Naive thymus-derived CD8-positive, alpha-beta T cell (primary cell): ENCODE measurements around the gene EPN2. TPM values are rescaled to one million over a fixed set of nuclear protein-coding genes. Genes with fewer than 3 reads are reported as not detected.

Experiments used
- ATAC-seq, 2 donors: fragments of 150-1000 bp; cut with Tn5 transposase in 1 of 2; sonication (Bioruptor Pico), chemical (Tn5 transposase) in 1 of 2; 1 replicate in 1 of 2; 2 replicates in 1 of 2; pipeline ENCODE4 v1.10.0; 2021; ENCODE audit warnings: mild to moderate bottlenecking in 2 of 2, moderate library complexity in 2 of 2
- POLR2A ChIA-PET: fragments of 350-600 bp; sonication (Branson Sonifier 250); formaldehyde crosslinking; loops from one replicate; lab custom pipeline; 2021; ENCODE audit warnings: antibody characterized with exemption; lab: Charles Lee
- DNase-seq, 10 donors: peaks; one replicate each; pipeline versions ENCODE4 v3.0.0 to v3.0.0-alpha.2; 2020 to 2022
- H3K27ac Mint-ChIP-seq, 10 donors: one replicate each; pipeline ENCODE4 v1.8.0; 2020 to 2022; ENCODE audit warnings: mild to moderate bottlenecking in 10 of 10, mixed read lengths in 10 of 10, moderate library complexity in 4 of 10, inconsistent platforms in 1 of 10
- H3K27me3 Mint-ChIP-seq, 5 donors: one replicate each; pipeline ENCODE4 v1.8.0; 2021 to 2022; ENCODE audit warnings: mixed read lengths in 5 of 5
- H3K36me3 Mint-ChIP-seq, 3 donors: one replicate each; pipeline ENCODE4 v1.8.0; 2020 to 2022; ENCODE audit warnings: mixed read lengths in 3 of 3, mild to moderate bottlenecking in 2 of 3, inconsistent platforms in 1 of 3
- H3K4me1 Mint-ChIP-seq, 4 donors: one replicate each; pipeline ENCODE4 v1.8.0; 2021 to 2022; ENCODE audit warnings: mixed read lengths in 4 of 4
- H3K4me3 Mint-ChIP-seq, 10 donors: one replicate each; pipeline ENCODE4 v1.8.0; 2020 to 2022; ENCODE audit warnings: mild to moderate bottlenecking in 10 of 10, mixed read lengths in 10 of 10, moderate library complexity in 6 of 10, inconsistent platforms in 1 of 10
- H3K9me3 Mint-ChIP-seq, 9 donors: one replicate each; pipeline ENCODE4 v1.8.0; 2020 to 2022; ENCODE audit warnings: mixed read lengths in 9 of 9, mild to moderate bottlenecking in 3 of 9, inconsistent platforms in 1 of 9, moderate library complexity in 1 of 9
- polyA plus RNA-seq, 3 donors: library from polyadenylated mRNA; unstranded; fragments of 300-500 nt; fragmentation: Illumina TruSeq; gene quantifications; one replicate each; pipeline ENCODE4 v1.2.3, GENCODE V29; 2021
- total RNA-seq, 8 experiments: library from RNA in 2 of 8; stranded (reverse) in 2 of 8; gene quantifications; one replicate each; pipeline ENCODE4 v1.2.3 and lab custom pipeline; 2021 to 2026

EPN2 gene
- total and polyA plus RNA-seq, 5 experiments from 2014 or later: 1.3 to 6.5 (median 3.7) TPM

GRCh38 chr17:19333736-19334290 lies 96.6 kb downstream of the EPN2 start:
- DNase-seq (no peak), ATAC-seq (no peak)
- Mint-ChIP-seq H3K27me3 (peaks cover 2 to 69% (median 25%) of the 10 kb centered on the region in 5 donors), H3K27ac (no peak overlapping the region), H3K4me3 (no peak overlapping the region), H3K4me1 (no peaks in the 10 kb centered on the region), H3K9me3 (no peaks in the 10 kb centered on the region), H3K36me3 (no peaks in the 10 kb centered on the region)
- POLR2A ChIA-PET: interaction anchor here (0.6 kb wide), 1 partner anchor 979 kb away, joined by 7 read pairs; no protein-coding TSS in a partner anchor

DNA sequence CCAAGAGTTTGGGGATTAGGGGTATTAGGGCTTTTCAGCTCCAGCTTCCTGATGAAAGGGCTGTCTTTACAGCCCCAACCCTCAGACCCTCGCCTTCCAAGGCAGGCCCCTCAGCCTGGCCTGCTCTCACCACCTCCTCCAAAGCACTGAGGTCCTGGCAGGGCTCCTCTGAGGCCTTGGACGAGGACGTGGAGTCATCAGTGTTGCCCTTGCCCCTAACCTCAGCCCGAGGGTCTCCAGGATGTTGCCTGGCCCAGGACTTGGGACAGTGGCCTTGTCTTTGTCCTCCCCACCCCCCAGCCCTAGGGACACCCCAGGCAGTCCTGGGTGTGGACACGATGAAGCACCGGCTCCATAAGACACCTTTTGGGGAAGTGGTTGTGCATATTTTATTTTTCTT lies 97.2 kb downstream of the EPN2 start:
- ATAC-seq (no peak), DNase-seq (no peak)
- H3K27me3 Mint-ChIP-seq: peaks cover 5 to 71% (median 25%) of the 10 kb centered on the region in 5 donors
- H3K9me3 Mint-ChIP-seq: no peaks in the 10 kb centered on the region
- peak overlapping the region in 1 of 10 donors; percentile 21 for H3K27ac Mint-ChIP-seq
- no peaks in the 10 kb centered on the region for H3K36me3 Mint-ChIP-seq
- POLR2A ChIA-PET: interaction anchor here (0.6 kb wide), 1 partner anchor 980 kb away, joined by 7 read pairs; no protein-coding TSS in a partner anchor
- H3K4me3 Mint-ChIP-seq: no peak overlapping the region
- H3K4me1 Mint-ChIP-seq: no peaks in the 10 kb centered on the region

GRCh38 chr17:19335951-19336631 lies 98.9 kb downstream of the EPN2 start:
- Mint-ChIP-seq H3K4me3 (no peak overlapping the region), H3K27me3 (peaks cover 12 to 65% (median 21%) of the 10 kb centered on the region in 5 donors), H3K27ac (no peak overlapping the region), H3K4me1 (no peaks in the 10 kb centered on the region), H3K9me3 (no peaks in the 10 kb centered on the region), H3K36me3 (no peaks in the 10 kb centered on the region)
- DNase-seq (peak in 1 of 10 donors; percentile 11), ATAC-seq (no peak)
- POLR2A ChIA-PET: no interaction called here

DNA sequence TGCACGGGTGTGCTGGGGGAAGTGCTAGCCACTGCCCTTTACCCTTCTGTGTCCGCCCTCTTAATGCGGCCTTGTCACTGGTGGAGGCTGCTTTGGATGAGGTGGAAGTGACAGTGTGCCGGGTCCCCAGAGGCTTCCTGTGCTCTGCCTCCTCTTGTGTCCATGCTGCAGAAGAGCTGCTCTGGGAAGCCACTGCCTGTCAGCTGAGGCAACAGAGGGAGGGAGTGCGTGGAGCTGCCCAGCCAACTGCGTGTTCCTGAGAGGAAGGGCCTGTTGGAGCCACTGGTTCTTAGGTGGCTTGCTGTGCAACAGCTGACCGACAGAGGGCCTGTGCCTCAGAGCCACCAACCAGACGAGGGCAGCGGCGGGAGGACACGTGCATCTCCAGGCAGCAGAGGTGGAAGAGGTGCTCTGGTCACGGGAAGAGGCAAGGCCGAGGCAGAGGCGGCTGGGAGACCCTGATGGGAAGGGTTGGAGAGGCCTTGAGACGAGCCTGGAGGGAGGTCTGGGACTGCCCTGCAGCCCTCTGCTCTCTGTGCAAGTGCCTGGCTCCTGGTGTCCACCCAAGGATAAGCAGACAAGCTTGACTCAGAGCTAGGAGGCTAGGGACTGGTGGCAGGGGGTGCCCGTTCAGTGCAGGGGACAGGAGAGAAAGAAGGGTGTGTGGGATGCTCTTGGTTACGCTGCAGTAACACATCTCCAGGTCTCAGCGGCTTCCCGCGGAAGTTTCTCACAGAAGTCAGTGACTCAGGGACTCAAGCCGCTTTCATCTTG lies 100.0 kb downstream of the EPN2 start:
- Mint-ChIP-seq H3K27me3 (peaks cover 21 to 72% (median 32%) of the 10 kb centered on the region in 5 donors), H3K4me3 (no peak overlapping the region), H3K36me3 (no peaks in the 10 kb centered on the region), H3K9me3 (no peaks in the 10 kb centered on the region), H3K27ac (peak overlapping the region in 1 of 10 donors; percentile 87), H3K4me1 (no peaks in the 10 kb centered on the region)
- peak in 2 of 10 donors; percentile 13 to 58 for DNase-seq
- POLR2A ChIA-PET: interaction anchor here (0.5 kb wide), 1 partner anchor 96 kb away, joined by 3 read pairs; no protein-coding TSS in a partner anchor
- ATAC-seq: no peak

- peak in 1 of 2 donors; percentile 39 for ATAC-seq
- Mint-ChIP-seq H3K9me3 (no peaks in the 10 kb centered on the region), H3K4me1 (no peaks in the 10 kb centered on the region), H3K27ac (no peak overlapping the region), H3K27me3 (peaks cover 22 to 77% (median 32%) of the 10 kb centered on the region in 5 donors), H3K4me3 (no peak overlapping the region), H3K36me3 (no peaks in the 10 kb centered on the region)
- POLR2A ChIA-PET: no interaction called here
- DNase-seq: no peak
Observed at GRCh38 chr17:19337712-19338023, 100.5 kb downstream of the EPN2 start.

GRCh38 chr17:19338031-19338990 lies 101.1 kb downstream of the EPN2 start:
- Mint-ChIP-seq H3K27ac (no peak overlapping the region), H3K27me3 (peaks cover 22 to 82% (median 34%) of the 10 kb centered on the region in 5 donors), H3K36me3 (no peaks in the 10 kb centered on the region), H3K4me3 (no peak overlapping the region), H3K9me3 (no peaks in the 10 kb centered on the region), H3K4me1 (no peaks in the 10 kb centered on the region)
- ATAC-seq: peak; percentile 94 to 99
- peak; percentile 37 to 80 (median 55) for DNase-seq
- POLR2A ChIA-PET: no interaction called here

DNA sequence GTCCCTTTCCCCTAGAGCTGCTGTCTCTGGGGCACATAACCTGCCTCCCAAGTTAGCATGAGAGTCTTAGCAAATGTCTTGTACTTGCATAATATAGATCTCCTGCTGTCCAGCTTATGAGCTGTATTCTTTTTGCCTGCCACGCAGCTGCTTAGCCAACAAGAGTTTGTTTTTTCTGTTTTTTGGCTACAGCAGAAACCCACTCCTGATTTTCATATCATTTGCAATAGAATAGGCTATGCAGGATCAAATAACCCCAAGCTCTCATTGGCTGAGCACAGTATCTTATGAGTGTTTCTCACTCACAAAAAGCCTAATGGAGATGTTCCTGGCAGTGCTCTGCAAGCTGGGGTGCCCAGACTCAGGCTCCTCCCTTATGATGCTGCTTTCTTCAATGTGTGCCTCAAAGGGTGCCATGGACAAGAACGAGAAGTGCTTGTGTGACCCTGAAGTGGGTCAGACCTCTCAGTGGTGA lies 102.2 kb downstream of the EPN2 start:
- Mint-ChIP-seq H3K27ac (no peak overlapping the region), H3K27me3 (peaks cover 22 to 74% (median 34%) of the 10 kb centered on the region in 5 donors), H3K9me3 (no peaks in the 10 kb centered on the region), H3K4me3 (no peak overlapping the region), H3K4me1 (no peaks in the 10 kb centered on the region), H3K36me3 (no peaks in the 10 kb centered on the region)
- POLR2A ChIA-PET: no interaction called here
- ATAC-seq: no peak
- DNase-seq: peak in 1 of 10 donors; percentile 10

GRCh38 chr17:19341211-19341631 lies 104.1 kb downstream of the EPN2 start:
- H3K27me3 Mint-ChIP-seq: peaks cover 22 to 57% (median 26%) of the 10 kb centered on the region in 5 donors
- H3K27ac Mint-ChIP-seq: peak overlapping the region in 1 of 10 donors; percentile 61
- H3K9me3 Mint-ChIP-seq: no peaks in the 10 kb centered on the region
- no peaks in the 10 kb centered on the region for H3K4me1 Mint-ChIP-seq
- POLR2A ChIA-PET: interaction anchor here (1.4 kb wide), 1 partner anchor 16 kb away, joined by 3 read pairs; no protein-coding TSS in a partner anchor
- DNase-seq: peak in 2 of 10 donors; percentile 16 to 30
- H3K4me3 Mint-ChIP-seq: no peak overlapping the region
- no peaks in the 10 kb centered on the region for H3K36me3 Mint-ChIP-seq
- no peak for ATAC-seq

GRCh38 chr17:19341641-19342610 lies 104.8 kb downstream of the EPN2 start:
- DNase-seq (peak in 1 of 10 donors; percentile 56), ATAC-seq (no peak)
- Mint-ChIP-seq H3K36me3 (no peaks in the 10 kb centered on the region), H3K4me1 (no peaks in the 10 kb centered on the region), H3K9me3 (no peaks in the 10 kb centered on the region), H3K27ac (no peak overlapping the region), H3K27me3 (peaks cover 22 to 53% (median 26%) of the 10 kb centered on the region in 5 donors), H3K4me3 (no peak overlapping the region)
- POLR2A ChIA-PET: interaction anchor here (1.4 kb wide), 1 partner anchor 16 kb away, joined by 3 read pairs; no protein-coding TSS in a partner anchor

GRCh38 chr17:19342611-19343255 lies 105.6 kb downstream of the EPN2 start:
- Mint-ChIP-seq H3K36me3 (no peaks in the 10 kb centered on the region), H3K27ac (no peak overlapping the region), H3K4me1 (no peaks in the 10 kb centered on the region), H3K9me3 (no peaks in the 10 kb centered on the region), H3K27me3 (peaks cover 19 to 46% (median 26%) of the 10 kb centered on the region in 5 donors), H3K4me3 (no peak overlapping the region)
- ATAC-seq (no peak), DNase-seq (peak in 2 of 10 donors; percentile 4 to 42)
- POLR2A ChIA-PET: no interaction called here

- POLR2A ChIA-PET: no interaction called here
- Mint-ChIP-seq H3K4me3 (no peak overlapping the region), H3K27me3 (peaks cover 18 to 43% (median 25%) of the 10 kb centered on the region in 5 donors), H3K9me3 (no peaks in the 10 kb centered on the region), H3K27ac (no peak overlapping the region), H3K36me3 (no peaks in the 10 kb centered on the region), H3K4me1 (no peaks in the 10 kb centered on the region)
- DNase-seq (no peak), ATAC-seq (no peak)
Observed at GRCh38 chr17:19343256-19343630, 106.1 kb downstream of the EPN2 start.
